SK-N-SH (cell line): Measurements from ENCODE around the gene MROH2A.

Source experiments
- CTCF ChIP-seq: fragments of 200-600 bp; sonication (generic); IDR thresholded peaks from 2 replicates; pipeline ENCODE4 v1.6.1; 2017; ENCODE audit warnings: antibody characterized with exemption, mild to moderate bottlenecking, moderate library complexity
- EZH2phosphoT487 ChIP-seq: fragments of 200-600 bp; sonication (generic); IDR thresholded peaks from 2 replicates; pipeline ENCODE4 v1.6.1; 2017; ENCODE audit warnings: low read depth, mixed run types, mild to moderate bottlenecking, antibody characterized with exemption, moderate library complexity, borderline replicate concordance
- GABPA ChIP-seq: IDR thresholded peaks from 2 replicates; pipeline ENCODE4 v1.4.0; 2012; ENCODE audit warnings: low read depth, mild to moderate bottlenecking
- NFIC ChIP-seq: IDR thresholded peaks from 2 replicates; pipeline ENCODE4 v1.4.0; 2012; ENCODE audit warnings: borderline replicate concordance
- RCOR1 ChIP-seq: fragments of 150-350 bp; IDR thresholded peaks from 2 replicates; pipeline ENCODE4 v1.6.1; 2017; ENCODE audit warnings: antibody characterized with exemption, low read length
- SMC3 ChIP-seq: IDR thresholded peaks from 2 replicates; pipeline ENCODE4 v1.6.1; 2012; ENCODE audit warnings: low read depth, low read length, improper control_type of control experiment
- TAF1 ChIP-seq: IDR thresholded peaks from 2 replicates; pipeline ENCODE4 v1.6.1; 2012; ENCODE audit warnings: low read depth, mild to moderate bottlenecking, low read length, moderate library complexity, borderline replicate concordance

GRCh38 chr2:233818639-233819621 is 40.8 kb downstream of the MROH2A start:
- no peak for TF ChIP-seq CTCF
- no peak for TF ChIP-seq EZH2phosphoT487
- TF ChIP-seq GABPA, result no peak
- no peak for TF ChIP-seq SMC3
- TF ChIP-seq TAF1, result no peak
- TF ChIP-seq NFIC, result no peak
- TF ChIP-seq RCOR1, result no peak
